Activated CD4-positive, alpha-beta T cell treated with anti-CD3 and anti-CD28 coated beads for 48 hours (primary cell): ENCODE results near the gene TAF1.
"Not testable (repeated sequence)": the region's sequence is repeated elsewhere in the genome, so short reads cannot be mapped to it uniquely, and the experiment has no call there.

Source experiments
- DNase-seq: peaks from one replicate; pipeline ENCODE4 v3.0.0-alpha.2; 2020

Gene TAF1

DNA sequence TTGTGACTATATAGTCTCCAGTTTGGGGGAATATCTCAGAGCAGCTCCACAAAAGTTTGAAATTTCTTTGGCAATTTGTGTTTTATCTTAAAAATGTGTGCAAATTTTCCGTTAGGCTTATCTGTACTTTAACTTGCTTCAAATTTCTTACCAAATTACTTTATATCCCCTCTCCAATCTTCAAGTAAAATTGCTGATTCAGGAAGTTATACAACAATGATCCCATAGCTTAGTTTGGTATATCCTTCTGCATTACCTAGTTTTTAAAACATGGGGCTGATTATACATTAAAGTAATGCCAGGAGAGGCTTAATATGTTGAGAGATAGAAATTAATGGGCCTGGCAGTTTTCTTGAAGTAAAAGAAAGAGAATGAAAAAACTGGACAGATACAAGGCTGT, 66.6 kb downstream of the TAF1 start:
- DNase-seq: no peak

DNA sequence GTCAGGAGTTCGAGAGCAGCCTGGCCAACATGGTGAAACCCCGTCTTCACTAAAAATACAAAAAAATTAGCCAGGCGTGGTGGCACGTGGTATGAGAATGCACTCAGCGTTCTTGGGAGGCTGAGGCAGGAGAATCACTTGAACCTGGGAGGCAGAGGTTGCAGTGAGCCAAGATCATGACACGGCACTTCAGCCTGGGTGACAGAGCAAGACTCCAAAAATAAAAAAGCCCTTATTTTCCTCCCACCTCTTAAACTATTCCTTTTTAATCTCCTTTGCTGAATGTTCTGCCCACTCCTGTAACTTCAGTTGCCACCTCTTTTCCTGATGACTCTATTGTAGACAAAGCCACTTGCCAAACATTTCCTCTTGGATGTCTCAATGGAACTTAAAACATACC, 72.6 kb downstream of the TAF1 start:
- no peak for DNase-seq

DNA sequence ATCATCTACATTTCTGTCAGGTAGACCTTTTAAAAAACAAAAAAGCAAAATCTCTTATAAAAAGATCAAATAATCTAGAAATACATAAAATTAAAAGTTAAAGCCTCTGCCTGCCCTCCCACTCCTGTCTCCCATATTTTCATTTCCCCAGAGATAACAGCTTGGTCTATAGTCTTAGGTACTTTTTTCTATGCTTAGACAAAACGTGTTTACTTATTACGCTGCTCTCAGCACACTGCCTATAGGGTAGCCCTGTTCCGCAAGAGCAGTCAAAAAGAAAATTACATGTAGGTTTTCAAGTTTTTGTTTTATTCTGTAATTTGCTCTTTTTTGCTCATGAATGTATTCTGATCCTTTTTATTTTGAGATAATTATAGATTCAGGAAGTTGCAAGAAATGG, 73.3 kb downstream of the TAF1 start:
- DNase-seq: no peak

DNA sequence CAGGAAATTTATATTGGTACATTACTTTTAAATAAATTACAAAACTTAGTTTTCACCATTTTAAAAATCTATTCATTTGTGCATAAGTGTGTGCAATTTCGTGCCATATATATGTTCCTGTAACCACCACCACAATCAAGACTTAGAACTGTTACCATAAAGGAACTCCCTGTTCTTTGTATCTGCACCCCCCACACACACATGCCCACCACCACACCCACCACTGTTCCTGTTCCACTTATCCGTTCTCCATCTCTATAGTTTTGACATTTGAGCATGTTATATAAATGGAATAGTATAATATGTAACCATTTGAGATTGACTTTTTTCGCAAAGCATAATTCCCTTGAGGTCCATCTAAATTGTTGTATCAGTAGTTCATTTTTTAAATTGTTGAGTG, 73.7 kb downstream of the TAF1 start:
- no peak for DNase-seq

DNA sequence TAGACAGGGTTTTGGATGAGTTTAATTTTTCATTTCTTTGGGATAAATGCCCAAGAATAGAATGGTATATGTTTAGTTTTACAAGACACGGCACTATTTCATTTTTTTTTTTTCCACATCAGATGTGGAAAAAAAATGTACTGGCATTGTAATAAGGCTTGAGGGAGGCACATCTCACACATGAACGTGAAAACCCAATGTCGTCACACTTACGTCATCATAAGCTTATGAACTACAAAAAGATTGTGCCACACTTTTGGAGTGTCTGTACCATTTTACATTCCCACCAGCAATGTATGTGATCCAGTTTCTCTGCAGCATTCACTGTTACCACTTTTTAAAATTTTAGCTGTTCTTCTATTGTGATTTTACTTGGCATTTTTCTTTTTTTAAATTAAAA, 74.2 kb downstream of the TAF1 start:
- no peak for DNase-seq

DNA sequence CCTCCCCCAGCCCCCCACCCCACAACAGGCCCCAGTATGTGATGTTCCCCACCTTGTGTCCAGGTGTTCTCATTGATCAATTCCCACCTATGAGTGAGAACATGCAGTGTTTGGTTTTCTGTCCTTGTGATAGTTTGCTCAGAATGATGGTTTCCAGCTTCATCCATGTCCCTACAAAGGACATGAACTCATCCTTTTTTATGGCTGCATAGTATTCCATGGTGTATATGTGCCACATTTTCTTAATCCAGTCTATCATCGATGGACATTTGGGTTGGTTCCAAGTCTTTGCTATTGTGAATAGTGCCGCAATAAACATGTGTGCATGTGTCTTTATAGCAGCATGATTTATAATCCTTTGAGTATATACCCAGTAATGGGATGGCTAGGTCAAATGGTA, 75.7 kb downstream of the TAF1 start:
- DNase-seq: not testable (repeated sequence)

DNA sequence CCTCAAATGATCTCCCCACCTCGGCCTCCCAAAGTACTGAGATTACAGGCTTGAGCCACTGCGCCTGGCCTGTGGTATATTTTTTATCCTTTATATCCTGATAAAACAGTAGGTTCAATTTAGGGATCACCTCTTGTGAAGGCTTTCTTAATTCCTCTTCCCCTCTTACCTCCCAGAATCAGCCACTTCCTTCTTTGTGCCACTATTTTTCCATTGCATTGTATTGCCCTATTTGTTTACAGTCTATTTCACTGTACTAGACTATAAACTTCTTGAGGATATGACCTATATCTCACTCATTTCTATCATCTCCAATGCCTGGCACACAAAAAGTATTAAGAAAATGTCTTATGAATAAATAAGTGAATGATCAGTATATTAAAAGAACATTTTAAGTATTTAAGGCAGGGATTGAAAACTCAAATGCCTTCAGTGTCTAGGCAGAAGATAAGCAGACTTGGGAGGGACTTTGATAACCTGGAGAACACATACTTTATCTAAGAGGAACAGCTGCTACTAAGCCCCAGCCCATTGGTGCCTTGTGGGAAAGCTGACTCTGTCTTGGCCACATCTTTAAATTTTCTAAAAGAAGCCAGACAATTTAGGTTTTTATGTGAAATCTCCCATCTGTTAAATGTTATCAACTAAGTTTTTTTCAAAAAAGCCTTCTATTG, 84.4 kb downstream of the TAF1 start:
- no peak for DNase-seq

DNA sequence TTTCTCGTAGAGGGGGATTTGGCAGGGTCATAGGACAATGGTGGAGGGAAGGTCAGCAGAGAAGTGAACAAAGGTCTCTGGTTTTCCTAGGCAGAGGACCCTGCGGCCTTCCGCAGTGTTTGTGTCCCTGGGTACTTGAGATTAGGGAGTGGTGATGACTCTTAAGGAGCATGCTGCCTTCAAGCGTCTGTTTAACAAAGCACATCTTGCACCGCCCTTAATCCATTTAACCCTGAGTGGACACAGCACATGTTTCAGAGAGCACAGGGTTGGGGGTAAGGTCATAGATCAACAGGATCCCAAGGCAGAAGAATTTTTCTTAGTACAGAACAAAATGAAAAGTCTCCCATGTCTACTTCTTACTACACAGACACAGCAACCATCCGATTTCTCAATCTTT, 85.4 kb downstream of the TAF1 start:
- not testable (repeated sequence) for DNase-seq

DNA sequence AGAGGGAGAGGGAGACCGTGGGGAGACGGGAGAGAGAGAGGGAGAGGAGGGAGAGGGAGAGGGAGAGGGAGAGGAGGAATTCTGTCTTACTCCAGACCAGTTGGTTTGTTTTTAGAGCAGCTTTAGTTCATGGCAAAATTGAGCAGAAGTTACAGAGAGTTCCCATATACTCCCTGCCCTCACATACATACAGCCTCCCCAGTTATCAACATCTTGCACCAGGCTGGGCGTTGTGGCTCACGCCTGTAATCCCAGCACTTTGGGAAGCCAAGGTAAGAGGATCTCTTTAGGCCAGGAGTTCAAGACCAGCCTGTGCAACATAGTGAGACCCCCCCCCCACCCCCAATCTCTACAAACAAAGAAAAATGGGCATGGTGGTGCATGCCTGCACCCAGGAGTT, 86.9 kb downstream of the TAF1 start:
- DNase-seq: no peak

DNA sequence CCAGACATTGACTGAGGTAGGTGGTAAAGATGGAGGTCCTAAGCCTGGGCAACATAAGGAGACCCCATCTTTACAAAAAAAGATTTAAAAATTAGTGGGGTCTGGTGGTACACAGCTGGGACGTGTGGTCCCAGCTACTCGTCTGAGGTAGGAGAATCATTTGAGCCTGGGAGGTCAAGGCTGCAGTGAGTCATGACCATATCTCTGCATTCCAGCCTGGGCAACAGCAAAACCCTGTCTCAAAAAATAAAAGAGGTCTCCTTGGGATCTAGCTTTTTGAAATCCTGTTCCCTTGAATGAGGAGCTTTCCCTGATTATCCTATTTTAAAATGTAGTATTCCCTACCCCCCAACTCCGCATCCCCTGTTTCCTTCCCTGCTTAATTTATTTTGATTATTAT, 88.1 kb downstream of the TAF1 start:
- DNase-seq: no peak

DNA sequence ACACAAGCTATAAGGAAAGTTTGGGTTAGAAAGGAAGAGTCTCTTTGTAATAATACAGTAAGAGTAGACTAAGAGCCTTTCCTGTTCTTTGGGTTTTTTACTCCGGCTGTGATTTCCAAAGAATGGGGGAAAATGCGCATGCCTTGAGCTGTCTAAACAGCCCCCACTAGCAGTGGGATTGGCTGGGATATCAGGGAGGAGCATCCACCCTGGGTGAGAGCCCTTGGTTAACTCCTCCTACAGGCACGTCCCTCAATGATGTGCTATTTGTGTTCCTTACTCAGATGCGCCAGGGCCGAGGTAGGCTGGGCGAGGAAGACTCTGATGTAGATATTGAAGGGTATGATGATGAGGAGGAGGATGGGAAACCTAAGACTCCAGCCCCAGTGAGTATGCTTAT, 92.7 kb downstream of the TAF1 start:
- no peak for DNase-seq

DNA sequence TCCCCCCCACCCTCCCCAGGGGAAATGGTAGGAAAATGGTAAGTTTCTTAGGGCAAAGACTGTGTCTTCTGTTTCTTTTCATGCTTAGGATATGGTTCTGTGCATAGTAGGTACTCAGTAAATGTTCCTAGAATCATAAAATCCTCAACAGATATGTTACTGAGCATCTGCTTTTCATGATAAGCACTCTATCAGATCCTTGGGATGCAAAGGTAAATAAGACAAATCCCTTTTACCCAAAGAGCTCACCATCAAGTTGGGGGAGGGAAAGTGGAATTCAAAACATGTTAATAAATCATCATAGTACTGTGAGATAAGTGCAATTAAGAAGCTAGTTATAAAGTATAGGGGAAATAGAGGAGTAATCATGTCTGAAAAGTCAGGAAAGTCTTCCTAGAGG, 98.8 kb downstream of the TAF1 start:
- DNase-seq: no peak

DNA sequence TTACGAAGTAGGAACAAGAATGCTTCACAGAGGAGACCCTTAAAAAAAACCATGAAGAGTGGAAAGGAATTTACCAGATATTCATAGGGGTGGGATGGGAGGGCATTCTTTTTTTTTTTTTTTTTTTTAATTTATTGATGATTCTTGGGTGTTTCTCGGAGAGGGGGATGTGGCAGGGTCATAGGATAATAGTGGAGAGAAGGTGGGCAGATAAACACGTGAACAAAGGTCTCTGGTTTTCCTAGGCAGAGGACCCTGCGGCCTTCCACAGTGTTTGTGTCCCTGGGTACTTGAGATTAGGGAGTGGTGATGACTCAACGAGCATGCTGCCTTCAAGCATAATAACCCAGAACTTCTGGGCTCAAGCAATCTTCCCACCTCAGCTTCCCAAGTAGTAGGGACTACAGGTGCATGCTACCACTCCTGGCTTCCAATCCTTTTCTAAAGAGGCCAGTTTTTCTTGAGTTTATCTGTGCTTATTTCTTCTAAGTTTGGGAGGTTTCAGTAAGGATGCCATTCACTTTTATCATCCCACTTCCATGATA, 100.9 kb downstream of the TAF1 start:
- DNase-seq: no peak

DNA sequence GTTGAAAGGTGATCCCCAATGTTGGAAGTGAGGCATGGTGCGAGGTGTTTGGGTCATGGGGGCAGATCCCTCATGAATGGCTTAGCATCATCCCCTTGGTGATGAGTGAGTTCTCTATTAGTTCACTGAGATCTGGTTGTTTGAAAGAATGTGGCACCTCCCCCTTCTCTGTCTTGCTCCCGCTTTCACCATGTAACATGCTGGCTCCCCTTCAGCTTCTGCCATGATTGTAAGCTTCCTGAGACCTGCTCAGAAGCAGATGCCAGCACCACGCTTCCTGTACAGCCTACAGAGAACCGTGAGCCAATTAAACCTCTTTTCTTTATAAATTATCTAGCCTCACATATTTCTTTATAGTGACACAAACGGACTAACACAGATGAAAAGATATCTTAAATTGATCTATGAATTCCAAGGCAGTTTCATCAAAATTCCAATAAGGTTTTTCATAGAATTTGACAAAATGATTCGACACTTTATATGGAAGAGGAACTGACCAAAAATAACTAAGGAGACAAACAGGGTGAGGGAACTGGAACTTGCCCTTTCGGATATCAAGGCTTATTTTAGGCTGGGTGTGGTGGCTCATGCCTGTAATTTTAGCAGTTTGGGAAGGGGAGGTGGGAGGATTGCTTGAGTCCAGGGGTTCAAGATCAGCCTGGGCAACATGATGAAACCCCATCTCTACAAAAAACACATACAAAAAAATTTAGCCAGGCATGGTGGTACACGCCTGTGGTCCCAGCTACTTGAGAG, 109.8 kb downstream of the TAF1 start:
- DNase-seq: no peak

DNA sequence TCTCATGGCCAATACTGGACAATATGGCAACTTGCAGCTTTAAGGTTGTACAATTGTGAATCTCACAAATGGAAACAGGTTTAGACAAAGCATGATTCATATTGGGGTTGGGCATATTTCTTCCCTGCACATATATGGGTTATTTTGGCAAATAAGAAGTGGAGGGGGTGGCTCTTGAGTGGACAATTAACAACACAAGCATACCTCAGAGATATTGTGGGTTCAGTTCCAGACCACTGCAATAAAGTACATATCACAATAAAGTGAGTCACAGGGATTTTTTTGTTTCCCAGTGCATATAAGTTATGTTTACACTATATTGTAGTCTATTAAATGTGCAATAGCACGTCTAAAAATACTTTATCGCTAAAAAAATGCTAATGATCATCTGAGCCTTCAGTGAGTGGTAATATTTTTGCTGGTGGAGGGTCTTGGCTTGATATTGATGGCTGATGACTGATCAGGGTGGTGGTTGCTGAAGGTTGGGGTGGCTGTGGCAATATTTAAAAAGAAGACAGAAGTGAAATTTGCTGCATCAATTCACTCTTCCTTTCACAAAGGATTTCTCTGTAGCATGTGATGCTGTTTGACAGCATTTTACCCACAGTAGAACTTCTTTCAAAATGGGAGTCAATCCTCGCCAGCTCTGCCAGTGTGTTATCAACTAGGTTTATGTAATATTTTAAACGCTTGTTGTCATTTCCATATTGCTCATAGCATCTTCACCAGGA, 116.2 kb downstream of the TAF1 start:
- no peak for DNase-seq

DNA sequence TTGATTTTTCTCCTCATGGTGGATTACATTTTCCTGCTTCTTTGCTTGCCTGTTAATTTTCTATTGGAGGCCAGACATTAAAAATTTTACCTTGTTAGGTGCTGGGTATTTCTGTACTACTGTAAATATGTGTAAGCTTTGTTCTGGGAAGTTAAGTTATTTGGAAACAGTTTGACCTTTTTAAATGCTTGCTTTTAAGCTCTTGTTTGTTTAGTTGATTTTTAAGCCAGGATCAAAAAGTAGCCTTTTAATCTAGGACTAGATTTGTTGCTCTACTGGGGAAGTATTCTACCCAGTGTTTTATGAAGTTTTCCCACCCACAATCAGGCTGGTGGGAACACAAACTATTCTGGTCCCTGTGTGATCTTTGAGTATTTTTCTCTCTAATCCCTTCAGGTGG, 121.7 kb downstream of the TAF1 start:
- no peak for DNase-seq

DNA sequence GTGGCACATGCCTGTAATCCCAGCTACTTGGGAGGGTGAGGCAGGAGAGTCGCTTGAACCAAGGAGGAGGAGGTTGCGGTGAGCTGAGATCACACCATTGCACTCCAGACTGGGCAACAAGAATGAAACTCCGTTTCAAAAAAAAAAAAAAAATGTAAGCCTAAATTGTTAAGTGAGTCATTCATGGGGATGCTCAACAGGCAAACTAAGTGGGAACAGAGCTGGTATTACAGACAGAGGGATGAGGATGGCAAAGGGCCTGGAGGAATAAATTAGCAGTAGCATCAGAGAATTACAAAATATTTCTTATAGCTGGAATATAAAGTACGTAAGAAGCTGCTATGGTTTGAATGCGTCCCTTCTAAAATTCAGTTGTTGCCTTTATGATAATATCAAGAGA, 123.4 kb downstream of the TAF1 start:
- no peak for DNase-seq

DNA sequence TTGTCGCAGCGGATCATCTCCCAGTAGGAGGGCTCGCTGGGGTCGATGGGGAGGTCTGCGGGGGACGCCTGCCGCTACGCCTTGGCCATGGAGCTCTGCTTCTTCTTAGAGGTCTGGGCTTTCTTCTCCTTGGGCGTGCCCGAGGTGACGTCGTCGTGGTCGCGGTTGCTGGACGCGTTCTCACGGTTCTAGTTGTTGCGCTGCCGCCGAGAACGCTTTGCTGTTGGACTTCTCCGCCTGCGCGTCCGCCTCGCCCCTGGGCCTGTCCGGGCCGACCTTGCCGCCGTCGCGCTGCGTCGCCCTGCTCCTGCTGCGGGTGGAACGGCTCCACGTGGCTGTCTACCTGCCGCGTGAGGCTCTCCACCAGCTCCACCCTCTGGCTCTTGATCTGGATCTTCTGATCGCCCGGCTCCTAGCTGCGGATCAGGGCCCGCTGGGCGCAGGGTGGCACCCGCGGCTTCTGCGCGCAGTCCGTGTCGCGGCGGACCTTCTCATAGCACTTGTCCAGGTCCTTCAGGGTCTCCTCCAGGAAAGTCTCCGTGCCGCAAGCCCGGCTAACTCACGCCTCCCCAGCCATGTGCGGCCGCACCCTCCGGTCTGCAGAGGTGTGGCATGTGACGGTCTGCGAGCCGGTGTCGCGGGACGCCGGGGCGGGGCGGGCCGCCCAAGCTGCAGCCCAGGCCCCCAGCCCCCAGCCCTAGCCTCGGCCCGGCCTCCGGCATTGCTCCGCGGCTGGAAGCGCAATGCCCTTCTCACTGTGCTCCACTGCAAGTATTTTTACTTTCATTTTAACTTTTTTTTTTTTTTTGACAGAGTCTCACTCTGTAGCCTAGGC, 126.3 kb downstream of the TAF1 start:
- peak; percentile 54 for DNase-seq

DNA sequence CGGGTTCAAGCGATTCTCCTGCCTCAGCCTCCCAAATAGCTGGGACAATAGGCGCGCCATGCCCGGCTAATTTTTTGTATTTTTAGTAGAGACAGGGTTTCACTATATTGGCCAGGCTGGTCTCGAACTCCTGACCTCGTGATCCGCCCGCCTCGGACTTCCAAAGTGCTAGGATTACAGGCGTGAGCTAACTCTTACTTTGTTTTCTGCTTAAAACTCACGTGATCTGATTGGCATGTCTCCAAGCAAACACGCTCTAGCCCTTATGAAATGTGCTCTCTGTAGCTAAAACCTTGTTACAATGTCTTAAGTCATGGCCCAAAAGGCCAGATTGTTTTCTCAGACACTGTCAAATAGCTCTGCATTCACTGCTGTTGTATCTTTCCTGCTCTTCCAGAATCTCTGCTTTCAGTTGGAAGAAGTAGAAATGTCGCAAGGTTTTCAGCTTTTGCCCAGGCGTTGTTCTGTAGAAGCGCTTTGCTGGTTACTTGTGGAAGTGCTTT, 127.0 kb downstream of the TAF1 start:
- DNase-seq: no peak

DNA sequence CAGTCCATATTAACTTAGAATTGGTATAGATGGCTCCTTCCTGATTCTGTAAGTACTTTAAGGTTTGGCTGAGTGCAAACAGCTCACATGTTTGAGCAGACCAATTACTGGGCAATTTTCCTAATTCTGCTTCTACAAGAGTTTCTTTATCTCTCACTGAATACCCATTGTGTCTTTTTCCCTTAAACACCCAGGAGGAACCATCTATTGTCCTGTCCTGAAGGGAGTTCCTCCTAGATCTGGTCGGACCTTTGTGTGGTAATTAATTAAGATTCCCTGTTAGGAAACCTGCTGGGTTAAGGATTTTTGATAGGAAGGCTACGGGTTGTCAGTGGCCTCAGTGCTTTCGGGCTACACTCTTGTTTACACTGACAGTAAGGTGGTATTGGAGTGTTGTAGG, 129.8 kb downstream of the TAF1 start:
- DNase-seq: not testable (repeated sequence)

DNA sequence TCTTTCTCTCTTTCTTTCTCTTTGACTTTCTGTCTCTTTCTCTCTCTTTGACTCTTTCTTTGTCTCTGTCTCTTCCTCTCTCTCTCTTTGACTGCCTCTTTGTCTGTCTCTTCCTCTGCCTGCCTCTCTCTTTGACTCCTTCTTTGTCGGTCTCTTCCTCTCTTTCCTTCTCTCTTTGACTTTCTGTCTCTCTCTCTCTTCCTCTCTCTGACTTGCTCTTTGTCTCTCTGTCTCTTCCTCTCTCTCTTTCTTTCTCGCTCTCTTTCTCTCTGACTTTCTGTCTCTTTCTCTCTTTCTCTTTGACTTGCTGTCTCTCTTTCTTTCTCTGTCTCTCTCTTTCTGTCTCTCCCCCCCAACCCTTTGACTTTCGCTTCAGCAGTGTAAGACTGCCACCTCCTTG, 130.3 kb downstream of the TAF1 start:
- no peak for DNase-seq

DNA sequence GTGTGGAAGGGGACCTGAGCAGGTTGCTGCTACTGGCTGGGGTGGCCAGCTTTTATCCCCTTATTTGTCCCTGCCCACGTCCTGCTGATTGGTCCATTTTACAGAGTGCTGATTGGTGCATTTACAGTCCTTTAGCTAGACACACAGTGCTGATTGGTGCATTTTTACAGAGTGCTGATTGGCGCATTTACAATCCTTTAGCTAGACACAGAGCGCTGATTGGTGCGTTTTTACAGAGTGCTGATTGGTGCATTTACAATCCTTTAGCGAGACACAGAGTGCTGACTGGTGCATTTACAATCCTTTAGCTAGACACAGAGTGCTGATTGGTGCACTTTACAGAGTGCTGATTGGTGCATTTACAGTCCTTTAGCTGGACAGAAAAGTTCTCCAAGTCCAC, 135.9 kb downstream of the TAF1 start:
- not testable (repeated sequence) for DNase-seq

DNA sequence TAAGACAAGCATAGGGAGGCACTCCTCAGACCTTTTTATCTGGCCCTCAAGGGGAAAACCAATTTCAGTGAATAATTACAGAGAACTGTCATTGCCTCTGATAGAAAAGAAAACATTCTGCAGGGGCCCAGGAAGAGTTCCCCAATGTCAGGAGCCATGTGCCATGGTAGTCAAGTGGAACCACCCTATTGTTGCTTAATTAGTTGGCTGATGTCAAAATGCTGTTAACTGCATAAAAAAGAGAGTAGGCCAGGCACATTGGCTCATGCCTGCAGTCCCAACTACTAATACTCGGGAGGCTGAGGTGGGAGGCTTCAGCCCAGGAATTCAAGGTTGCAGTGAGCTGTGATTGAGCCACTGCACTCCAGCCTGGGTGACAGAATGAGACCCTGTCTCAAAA, 138.2 kb downstream of the TAF1 start:
- no peak for DNase-seq
